DLD1 (cell line): ENCODE results near the gene ATP13A5.

ENCODE experiments used
- in situ Hi-C: cut with HindIII; loops from 2 replicates; pipeline ENCODE4 v1.10.0; 2017; ENCODE audit warnings: low sequenced_read_pairs

Gene ATP13A5

DNA sequence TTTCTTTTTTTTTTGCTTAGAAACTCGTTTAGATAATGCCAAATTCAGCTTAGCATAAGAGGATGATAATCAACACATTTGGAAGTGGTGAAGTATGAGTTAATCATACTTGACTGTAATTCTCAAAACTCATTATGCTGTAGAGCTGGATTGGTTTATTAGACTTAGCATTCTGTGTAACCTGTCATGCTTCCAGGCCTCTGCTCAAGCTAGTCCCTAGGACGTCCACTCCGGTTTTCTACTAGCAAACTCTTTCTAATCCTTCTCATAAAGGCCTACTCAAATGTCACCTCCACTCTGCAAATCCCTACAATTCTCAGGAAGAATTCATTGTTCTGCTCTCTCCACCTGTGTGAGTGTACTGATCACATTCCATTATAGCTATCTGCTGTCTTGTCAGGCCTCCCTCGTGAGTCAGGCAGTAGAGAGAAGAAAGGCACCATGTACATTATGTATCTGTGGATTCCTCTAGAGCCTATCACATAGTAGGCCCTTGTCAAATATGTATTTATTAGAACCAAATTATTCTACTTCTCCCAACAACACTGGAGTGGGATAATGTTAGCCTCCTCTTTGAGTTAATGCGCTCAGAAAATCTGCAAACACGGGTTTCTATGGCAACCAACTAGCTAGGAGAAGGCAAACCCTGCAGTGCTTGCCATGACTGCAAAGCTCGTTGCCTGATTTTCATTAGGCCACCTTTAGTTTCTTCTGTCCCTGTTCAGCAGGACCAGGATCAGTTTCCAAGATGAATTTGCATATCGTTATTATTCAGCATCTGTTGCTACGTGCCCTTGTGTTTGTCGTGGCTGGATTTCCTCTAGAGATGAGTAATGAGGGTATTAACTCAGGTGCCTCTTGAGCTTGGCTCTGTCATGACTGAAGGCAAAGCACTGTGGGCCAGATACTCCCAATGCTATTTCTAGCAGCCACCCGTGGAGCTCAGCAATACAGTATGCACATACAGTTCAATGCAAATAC is 30.7 kb downstream of the ATP13A5 start:
- in situ Hi-C loops: no loop called here

DNA sequence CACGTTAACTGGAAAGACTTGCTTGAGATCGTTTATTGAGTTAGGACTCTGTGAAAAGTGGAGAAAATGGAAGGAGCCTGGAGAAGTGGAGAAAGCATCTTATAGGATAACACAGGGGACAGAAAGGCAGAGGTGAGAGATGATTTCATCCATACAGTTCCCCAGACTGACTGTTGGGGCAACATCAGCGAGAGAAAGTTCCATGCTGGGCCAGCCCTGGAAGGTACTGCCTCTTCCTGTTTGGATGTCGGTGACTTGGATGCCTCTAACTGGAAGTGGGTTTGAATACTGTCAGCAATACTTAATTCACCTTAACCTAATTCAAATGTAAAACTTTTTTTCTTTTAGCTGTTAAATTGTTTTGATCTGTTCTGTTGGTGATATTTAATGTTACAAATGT is 32.3 kb downstream of the ATP13A5 start:
- in situ Hi-C loops: no loop called here

DNA sequence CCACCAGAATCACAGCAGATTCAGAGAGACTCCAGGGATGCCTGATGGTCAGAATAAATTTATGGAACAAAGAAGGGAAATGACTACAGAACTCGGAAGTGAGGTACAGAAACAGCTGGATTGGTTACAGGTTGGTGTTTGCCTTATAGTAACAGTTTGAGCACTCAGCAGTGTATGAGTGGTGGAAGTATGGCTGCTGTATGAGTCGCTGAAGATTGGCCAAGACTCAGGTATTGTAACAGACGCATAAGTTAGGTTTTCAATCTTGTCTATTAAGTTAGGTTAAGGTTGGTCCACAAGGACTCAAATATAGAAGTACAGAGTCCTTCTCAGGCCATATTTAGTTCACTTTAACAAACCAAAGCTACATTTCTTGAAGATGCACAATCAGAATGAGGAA is 33.1 kb downstream of the ATP13A5 start:
- in situ Hi-C loops: no loop called here

DNA sequence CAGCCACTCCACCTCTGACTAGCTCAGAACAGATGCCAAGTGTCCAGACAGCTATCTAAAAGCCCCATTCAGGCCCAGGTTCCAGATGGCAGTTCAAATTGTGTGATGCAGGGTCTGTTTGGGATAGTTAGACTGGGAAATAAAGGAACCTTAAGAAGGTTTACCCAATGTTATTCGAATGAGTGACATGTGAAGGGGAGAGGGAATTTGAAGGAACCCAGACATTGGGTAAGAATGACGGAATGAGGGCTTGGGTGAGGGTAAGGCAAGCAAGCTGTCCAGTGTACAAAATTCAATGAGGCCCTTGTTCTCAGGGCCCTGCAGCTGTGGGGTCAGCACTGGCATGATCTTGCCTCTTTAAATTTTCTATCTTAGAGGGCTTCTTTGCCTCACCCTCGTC is 34.1 kb downstream of the ATP13A5 start:
- in situ Hi-C loops: no loop called here

DNA sequence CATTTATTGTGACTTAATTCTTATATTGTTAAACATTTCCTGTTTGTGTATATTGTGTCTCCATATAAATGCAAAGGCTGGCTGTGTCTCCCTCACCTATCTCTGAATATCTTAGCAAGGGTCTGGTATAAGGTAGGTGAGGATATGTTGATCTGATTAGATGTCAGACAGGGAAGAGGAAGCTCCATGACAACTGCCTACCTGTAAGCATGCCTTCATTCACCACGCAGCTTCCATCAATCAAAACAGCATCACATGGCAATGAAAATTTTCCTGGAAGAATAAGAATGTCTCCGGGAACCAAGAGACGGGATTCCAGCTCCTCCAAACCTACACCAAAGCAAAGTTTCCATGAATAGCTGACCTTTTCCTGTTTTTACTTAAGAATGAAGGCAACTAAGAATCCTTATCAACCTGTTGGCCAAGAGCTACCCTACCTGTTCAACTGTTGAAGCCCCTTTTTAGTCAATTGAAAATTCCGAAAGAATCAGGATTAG is 34.8 kb downstream of the ATP13A5 start:
- in situ Hi-C loops: no loop called here

DNA sequence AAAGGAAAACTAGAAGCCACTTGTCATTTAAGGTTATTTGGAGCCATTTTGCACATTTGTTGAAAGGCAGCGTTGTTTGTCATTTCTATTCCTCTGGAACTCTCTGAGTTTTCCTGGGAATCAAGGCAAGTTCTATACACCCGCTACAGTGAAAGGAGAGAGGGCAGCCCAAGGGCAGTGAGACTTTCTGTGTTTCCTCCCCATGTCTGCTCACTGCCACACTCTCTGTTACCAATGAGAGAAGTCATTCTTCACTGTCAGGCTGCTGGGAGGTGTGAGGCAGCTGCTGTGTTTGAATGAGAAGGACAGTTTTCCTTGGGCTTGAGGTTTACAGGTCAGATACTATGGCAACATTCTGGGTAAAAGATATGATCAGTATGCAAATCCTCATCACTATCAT is 36.0 kb downstream of the ATP13A5 start:
- in situ Hi-C loops: no loop called here

DNA sequence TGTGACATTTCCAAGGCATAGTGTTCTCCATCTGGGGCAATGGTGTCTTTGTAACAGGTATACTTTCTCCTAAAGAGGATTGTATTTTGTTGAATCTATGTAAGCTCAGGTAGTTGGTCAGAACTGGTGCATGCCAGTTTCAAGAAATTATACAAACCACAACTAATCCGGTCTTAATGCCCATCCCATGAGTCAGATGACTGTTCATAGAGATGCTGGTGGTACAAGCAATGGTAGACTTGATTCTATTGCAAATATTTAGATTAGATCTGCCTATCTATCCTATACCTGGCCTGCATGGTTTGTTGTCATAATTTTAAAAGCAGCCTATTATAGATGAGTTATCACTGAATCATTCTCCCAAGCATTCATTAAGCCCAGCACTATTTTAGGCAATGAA is 43.5 kb downstream of the ATP13A5 start:
- in situ Hi-C loops: no loop called here

DNA sequence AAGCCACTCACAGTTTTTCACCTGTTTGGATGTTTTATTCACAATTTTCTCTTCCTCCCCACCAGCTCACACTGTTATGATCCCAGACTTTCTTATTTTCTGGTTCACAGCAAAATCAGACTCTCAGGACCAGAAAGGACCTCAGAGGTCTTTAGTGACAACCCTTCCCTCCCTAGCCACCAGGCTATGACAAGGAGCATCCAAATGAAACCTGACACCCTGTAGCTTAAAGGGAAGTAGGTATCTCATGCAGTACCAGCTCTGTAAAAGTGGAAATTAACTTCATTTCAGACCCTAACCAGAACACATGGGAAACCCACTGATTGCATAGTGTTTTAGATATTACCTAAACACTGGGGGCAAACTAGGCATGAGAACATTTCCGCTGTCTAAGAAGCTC is 45.3 kb downstream of the ATP13A5 start:
- in situ Hi-C loops: no loop called here

DNA sequence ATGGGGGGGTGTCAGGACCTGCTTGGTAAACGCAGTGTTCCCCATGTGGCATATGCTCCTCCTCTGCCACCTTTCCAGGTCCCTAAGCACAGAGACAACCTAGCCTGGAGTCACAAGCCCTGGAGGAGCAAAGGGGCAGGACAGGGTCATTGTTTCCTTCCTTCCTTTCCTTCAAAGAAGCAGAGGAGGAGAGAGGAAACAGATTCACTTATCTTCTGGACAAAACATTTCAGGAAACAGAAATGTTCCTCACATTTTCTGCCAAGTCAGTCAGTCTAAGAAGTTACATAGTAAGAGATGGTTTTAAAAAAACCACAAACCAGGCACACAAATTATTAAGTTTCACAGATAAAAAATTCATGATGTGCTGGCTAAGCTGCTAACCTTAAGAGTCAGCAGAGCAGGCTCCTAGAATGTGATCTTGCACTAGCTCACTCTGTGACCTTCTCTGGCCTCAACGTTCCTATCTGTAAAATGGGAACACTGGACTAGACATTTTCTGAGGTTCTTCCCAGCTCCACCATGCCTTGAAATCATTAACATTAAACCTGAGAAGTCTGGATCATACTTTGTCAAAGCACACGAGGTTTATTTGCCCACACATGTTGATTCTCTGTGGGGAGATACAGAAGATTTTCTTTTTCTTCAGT is 47.9 kb downstream of the ATP13A5 start:
- in situ Hi-C loops: no loop called here

DNA sequence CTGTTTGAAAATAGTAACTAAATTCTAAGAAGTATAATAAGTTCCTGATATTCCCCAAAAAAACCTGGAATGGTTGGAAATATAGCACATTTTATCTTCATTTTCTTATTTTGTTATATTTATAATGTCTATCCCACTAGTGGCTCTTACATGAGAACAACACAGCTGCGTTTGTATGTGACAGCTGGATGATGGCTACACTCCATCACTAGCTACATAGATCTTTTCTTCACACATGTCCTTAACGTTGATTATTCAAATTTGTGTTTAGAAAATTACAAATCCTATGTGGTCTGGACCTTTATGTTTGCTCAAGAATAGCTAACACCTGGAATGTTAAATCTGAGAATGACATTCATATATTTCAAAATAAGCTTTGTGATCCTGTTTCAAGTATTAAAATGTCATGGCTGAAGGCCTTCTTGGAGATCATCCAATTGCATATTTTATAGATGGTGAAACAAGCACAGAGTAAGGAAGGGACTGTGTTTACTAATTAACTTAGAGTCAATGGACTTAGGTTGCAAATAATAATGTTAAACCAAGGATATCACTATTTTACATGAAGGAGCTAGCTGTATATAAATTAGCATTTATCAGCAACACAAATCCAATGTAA is 60.8 kb downstream of the ATP13A5 start:
- in situ Hi-C loops: no loop called here

DNA sequence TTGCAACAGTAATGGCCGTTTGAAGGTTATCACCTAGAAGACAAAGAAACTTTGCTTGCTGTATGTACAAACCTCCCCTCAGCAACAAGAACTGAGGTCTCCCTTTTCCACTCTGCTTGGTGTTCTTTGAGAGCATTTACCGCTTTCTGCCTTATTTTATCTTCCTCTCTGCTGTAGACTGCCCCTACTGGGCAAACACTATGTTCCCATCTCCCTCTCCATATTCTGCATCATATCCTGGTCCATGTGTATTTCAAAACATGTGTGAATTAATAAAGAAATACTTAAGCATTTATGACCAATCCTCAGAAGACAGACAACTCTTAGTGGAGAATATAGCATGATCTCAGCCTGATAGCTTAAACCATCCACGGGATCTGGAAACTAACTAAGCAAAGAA is 64.4 kb downstream of the ATP13A5 start:
- in situ Hi-C loops: no loop called here

DNA sequence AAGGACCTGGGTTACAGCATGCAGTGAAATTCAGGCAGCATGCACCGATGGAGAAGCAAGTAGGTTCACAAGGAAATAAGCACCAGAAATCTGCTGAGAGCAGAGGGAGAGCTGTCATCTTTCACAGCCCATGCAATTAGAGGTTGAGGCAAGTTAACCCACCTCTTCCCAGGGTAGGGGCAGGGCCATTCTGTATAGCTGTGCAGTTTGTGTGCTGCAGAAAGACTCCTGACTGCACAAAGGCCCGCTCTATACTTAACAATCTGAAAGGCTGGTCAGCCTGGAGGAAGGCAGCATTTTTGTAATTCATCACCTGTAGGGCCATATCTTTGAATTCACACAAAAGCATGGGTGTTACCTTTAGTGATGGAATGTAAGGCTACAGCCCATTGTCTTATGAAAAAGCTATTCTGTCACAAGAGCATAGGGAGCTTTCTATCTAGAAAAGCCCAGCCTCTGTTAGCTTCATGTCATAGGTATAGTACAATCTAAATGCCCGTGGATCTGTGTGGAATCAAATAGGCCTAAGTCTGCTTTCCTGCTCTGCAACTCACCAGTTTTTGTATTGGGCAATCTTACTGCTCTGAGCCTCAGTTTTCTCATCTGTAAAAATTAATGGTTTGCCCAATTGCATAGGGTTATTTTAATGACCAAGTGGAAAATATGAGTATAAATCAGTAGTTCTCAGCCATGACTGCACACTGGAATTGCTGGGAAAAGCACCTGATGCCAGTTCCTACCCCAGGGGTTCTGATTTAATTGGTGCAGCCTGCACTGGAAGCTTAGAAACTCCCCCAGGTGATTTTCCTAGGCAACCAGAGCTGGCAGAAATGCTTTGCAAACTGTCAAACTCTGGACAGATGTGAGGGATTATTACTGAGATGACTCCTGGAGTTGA is 65.2 kb downstream of the ATP13A5 start:
- in situ Hi-C loops: no loop called here

DNA sequence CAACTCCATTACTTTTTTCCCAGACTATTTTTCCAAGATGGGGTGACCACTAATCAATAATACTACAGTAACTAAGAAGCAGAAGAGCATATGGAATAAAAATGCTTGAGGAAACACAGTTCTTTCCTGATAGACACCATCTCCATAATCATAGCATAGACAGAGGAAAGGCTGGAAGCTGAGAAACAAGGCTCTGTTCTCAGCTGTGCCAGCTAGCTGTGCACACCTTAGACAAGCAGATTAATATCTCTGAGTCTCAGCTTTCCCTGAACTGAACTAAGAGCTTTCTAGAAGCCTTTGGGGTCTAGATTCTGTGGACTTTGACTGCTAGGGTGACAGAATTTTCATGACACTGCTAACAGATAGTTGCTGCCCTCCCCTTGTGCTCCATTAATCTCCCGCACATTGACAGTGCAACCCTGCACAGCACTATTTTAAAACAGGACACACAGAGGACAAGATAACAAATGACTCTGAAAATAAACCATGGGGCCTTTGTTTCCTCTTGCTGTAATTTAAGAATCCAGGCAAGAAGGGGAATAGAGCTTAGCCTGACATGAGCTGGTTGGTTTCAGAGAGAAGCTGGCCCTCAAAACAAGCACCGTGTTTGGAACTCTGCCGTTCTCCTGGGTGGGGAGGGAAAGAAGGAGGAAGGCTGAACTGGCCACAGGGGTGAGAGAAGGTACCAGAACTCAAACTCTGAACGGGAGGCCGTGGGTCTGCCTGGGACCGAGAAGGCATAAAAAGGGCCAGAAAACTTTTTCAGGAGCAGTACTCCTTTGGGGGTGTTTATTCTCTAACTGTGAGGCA is 67.4 kb downstream of the ATP13A5 start:
- in situ Hi-C loops: no loop called here

DNA sequence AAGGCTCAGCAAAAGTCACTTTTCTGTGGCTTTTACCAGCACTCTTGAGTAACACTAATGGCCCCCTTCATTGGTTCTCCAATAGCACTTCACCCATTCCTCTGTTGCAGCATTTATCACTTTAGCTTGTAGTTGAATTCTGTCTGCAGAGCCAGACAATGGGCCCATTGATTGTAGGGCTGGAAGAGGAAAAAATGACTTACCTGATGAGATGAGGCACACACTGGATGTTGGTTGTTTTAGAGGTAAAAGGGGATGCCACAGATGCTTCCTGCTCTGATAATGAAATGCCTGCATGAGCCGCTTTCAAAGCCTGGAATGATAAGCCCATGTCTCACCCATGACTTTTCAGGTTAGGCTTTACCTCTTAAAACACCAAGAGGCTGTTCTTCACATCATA is 73.2 kb downstream of the ATP13A5 start:
- in situ Hi-C loops: no loop called here

DNA sequence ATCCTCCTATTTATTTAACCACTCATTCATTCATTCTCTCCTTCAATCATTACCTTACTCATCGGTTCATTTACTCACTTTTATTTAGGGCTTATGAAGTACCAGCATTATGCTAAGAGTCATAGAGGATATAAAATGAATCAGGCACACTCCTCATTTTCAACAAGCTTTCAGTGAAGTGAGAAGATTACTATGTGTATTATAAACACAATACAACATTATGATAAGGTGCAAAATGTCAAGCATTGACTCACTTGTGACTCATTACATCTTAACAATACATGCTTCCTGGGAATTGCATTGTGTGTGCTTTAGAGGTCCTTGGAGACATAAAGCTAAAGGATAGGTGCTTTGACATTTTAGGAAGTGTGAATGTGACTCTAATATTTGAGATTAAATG is 77.1 kb downstream of the ATP13A5 start:
- in situ Hi-C loops: no loop called here

DNA sequence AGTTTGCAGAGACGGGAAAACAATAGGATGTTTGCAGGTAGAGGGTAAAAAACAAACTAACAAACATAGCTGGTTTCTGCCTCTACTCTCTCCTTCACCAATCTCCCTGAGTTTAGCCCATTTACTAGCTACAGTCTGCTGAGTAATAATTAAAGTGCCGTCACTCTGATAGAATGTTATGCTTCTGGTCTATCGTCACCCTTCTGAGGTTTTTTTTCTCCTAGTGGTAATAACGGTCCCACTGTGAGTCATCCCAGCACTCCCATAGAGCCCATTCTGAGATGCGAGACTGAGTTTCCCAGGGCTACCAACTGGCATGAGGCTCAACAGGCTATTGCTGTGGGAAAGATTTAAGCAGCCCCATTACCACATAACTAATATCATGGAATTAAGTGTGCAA is 81.1 kb downstream of the ATP13A5 start:
- in situ Hi-C loops: no loop called here

DNA sequence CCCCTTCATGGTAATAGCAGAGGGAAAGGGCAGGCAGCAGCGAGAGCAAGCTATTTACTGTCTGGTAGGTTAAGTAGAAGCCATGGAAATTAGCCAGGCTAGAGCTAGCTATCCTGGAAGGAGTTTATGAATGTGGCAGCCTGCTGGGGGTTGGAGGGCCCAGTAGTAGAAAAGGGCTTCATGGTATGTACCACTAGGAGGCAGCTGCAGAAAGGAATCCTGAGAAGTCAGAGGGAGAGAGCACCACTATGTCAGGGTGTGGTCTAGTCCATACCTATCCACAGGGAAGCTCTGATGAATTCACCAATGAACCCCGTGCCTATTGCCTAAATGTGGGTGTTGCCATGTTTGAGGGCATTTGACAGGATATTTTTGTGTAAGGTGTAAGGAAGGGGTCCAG is 82.6 kb downstream of the ATP13A5 start:
- in situ Hi-C loops: no loop called here

DNA sequence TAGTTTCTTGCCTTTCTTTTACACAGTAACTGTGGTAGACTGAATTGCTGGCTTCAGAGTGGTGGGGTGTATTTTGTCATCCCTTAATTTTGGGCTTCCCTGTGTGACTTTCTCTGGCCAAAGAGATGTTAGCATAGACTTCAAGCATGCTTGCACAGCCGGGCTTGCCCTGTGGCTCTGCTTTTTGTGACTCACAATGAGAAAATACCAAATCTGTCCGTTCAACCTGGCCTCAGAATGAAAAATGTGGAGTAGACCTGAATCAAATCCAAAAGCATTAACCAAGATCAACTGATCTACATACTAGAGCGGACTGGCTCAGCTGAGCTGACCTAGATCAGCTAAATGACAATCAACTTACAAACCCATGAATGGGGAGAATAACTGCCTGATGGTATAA is 86.2 kb downstream of the ATP13A5 start:
- in situ Hi-C loops: no loop called here

DNA sequence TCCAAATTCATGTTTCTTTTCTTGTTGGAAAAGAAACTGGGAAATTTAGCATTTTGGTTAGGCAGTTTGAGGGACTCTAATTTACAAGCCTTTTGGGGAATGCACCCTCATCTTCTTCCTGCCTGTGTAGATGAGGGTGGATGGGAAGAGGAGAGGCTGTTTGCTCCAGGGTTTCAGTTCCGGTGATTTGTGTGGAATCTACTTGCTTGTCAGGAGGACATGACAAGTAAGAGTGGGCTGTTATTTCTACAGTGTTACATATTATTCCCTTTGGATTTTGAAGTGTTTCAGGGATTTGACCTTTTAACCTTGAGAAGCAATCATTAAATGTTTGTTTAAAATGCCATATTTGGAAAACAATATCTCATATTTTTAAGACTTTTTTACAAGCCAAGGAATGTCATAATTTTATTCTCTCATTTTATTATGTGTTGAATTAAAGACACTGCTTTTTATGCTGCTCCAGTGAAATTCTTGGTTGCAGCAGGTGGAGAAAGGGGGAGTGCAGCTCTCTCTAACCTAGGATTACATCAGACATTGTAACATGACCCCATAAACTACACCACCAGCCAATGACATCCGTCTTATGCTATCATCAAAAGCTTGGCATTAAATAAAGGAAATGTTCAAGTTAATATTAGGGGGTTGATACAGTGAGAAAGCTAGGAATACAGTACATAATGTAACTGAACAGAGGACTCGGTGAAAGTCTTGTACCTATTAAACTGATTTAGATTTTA is 107.3 kb downstream of the ATP13A5 start:
- in situ Hi-C loops: no loop called here
